ENCODE data around the gene KRT8.
A peak's percentile ranks its signal among the peaks of the same experiment; 100 is the strongest.

The KRT8 gene

GRCh38 chr12:52876372-52876771 lies 28.5 kb downstream of the KRT8 start:
- no peak for TF ChIP-seq CTCF (IDR thresholded peaks at IDR 0.05; ENCODE audit: low read depth, low read length)
- no peak overlapping the region for H3K4me3 ChIP-seq (ENCODE audit: low read depth, low read length)

GRCh38 chr12:52874573-52875435 lies 30.1 kb downstream of the KRT8 start:
- TF ChIP-seq CTCF (IDR thresholded peaks at IDR 0.05; ENCODE audit: low read depth, low read length): no peak
- peak overlapping the region; percentile 45 for H3K4me3 ChIP-seq (ENCODE audit: low read depth, low read length)

- H3K4me3 ChIP-seq (ENCODE audit: low read depth, low read length): peak overlapping the region; percentile 54
- no peak for TF ChIP-seq CTCF (IDR thresholded peaks at IDR 0.05; ENCODE audit: low read depth, low read length)
Measured at GRCh38 chr12:52873832-52874572, 30.9 kb downstream of the KRT8 start.

DNA sequence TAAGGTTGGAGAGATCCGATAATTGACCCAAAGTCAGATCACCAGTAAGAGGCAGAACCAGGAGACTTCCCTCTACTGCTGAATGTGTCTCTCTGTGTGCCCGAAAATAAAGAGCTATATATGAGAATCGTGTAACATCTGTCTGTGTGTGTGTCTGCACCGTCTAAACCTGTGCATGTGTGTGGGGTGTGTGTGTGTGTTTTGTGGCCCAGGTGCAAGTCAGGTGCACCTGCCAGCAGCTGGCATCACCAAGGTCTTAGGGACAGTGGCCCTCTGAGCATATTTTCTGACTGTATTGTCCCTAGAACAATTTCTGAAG lies 31.4 kb downstream of the KRT8 start:
- H3K4me3 ChIP-seq (ENCODE audit: low read depth, low read length): peak overlapping the region; percentile 54
- no peak for TF ChIP-seq CTCF (IDR thresholded peaks at IDR 0.05; ENCODE audit: low read depth, low read length)

DNA sequence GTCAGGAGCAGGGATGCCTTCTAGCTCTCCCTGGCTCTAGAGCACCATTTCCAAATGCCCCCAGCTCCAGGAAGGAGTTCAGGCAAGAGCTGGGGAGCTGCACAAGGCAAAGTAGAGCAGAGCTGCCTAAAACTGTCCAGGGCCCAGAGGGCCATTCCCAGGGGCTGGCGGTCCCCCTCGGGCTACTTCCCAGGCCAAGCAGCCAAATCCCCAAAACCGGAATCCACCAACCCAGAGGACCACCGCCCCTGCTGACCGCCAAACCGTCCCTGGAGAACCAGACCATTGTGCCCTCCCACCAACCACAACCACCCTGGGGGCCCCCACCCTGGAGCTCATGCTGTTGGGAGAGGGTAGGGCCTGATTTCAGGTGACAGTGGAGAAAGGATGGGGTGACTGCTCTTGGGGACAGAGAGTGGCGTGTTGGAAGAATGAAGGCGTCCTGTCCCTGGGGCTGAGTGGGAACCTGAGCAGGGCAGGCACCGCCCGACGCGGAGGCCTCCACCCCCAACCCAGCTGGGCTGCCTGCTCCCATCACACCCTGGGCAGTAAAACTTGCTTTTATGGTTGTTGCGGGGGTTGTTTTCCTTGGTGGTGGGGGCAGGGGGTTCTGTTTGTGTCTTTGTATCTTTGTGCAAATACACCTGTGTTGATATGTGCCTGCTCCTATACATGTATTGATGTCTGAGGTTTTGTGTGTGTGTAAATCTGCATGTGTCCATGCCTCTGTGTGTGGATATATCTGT lies 32.1 kb downstream of the KRT8 start:
- TF ChIP-seq CTCF (IDR thresholded peaks at IDR 0.05; ENCODE audit: low read depth, low read length): no peak
- H3K4me3 ChIP-seq (ENCODE audit: low read depth, low read length): no peak overlapping the region

- no peak for TF ChIP-seq CTCF (IDR thresholded peaks at IDR 0.05; ENCODE audit: low read depth, low read length)
- no peak overlapping the region for H3K4me3 ChIP-seq (ENCODE audit: low read depth, low read length)
Measured at GRCh38 chr12:52871291-52872039, 33.4 kb downstream of the KRT8 start.
